Renal cortex interstitium (tissue), 15 donors: ENCODE results near the gene IKZF5. TPM values are rescaled to one million over a fixed set of nuclear protein-coding genes. Genes with fewer than 3 reads are reported as not detected.

Source experiments
- DNase-seq, 11 donors: peaks; one replicate each; pipeline ENCODE4 v3.0.0-alpha.2; 2013; ENCODE audit warnings: low read depth in 9 of 11, low spot score in 4 of 11; ENCODE audit errors: extremely low read depth in 1 of 11
- long read RNA-seq, 16 experiments: transcript quantifications; one replicate each; lab custom pipeline, GENCODE V29; 2026
- polyA plus RNA-seq, 3 donors: library from polyadenylated mRNA; unstranded; fragments of 120-200 nt; gene quantifications; one replicate each; pipeline ENCODE4 v1.2.1, GENCODE V29; 2013; ENCODE audit not compliant: insufficient read length in 3 of 3

The IKZF5 gene, protein sequence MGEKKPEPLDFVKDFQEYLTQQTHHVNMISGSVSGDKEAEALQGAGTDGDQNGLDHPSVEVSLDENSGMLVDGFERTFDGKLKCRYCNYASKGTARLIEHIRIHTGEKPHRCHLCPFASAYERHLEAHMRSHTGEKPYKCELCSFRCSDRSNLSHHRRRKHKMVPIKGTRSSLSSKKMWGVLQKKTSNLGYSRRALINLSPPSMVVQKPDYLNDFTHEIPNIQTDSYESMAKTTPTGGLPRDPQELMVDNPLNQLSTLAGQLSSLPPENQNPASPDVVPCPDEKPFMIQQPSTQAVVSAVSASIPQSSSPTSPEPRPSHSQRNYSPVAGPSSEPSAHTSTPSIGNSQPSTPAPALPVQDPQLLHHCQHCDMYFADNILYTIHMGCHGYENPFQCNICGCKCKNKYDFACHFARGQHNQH
- polyA plus RNA-seq: 10 to 100 TPM; 16.6 to 26.8 (median 21.9) TPM
- long read RNA-seq, donor 1: 0 reads
- long read RNA-seq, donor 2, full-length matches to known transcripts: 1 of 1 reads
- long read RNA-seq, donor 2, partial matches to known transcripts: 0 of 1 reads
- long read RNA-seq, donor 2, other reads (novel, unspliced or antisense): 0 of 1 reads
- long read RNA-seq, donor 3, full-length matches to known transcripts: 6 of 6 reads
- long read RNA-seq, donor 3, partial matches to known transcripts: 0 of 6 reads
- long read RNA-seq, donor 3, other reads (novel, unspliced or antisense): 0 of 6 reads
- long read RNA-seq, donor 4, full-length matches to known transcripts: 4 of 4 reads
- long read RNA-seq, donor 4, partial matches to known transcripts: 0 of 4 reads
- long read RNA-seq, donor 4, other reads (novel, unspliced or antisense): 0 of 4 reads
- long read RNA-seq, donor 5: 0 reads
- long read RNA-seq, donor 6, full-length matches to known transcripts: 5 of 5 reads
- long read RNA-seq, donor 6, partial matches to known transcripts: 0 of 5 reads
- long read RNA-seq, donor 6, other reads (novel, unspliced or antisense): 0 of 5 reads
- long read RNA-seq, donor 7, full-length matches to known transcripts: 5 of 10 reads
- long read RNA-seq, donor 7, partial matches to known transcripts: 0 of 10 reads
- long read RNA-seq, donor 7, other reads (novel, unspliced or antisense): 5 of 10 reads
- long read RNA-seq, donor 8, full-length matches to known transcripts: 8 of 8 reads
- long read RNA-seq, donor 8, partial matches to known transcripts: 0 of 8 reads
- long read RNA-seq, donor 8, other reads (novel, unspliced or antisense): 0 of 8 reads
- long read RNA-seq, donor 9, full-length matches to known transcripts: 5 of 5 reads
- long read RNA-seq, donor 9, partial matches to known transcripts: 0 of 5 reads
- long read RNA-seq, donor 9, other reads (novel, unspliced or antisense): 0 of 5 reads
- long read RNA-seq, donor 10, full-length matches to known transcripts: 7 of 7 reads
- long read RNA-seq, donor 10, partial matches to known transcripts: 0 of 7 reads
- long read RNA-seq, donor 10, other reads (novel, unspliced or antisense): 0 of 7 reads
- long read RNA-seq, donor 11, full-length matches to known transcripts: 3 of 3 reads
- long read RNA-seq, donor 11, partial matches to known transcripts: 0 of 3 reads
- long read RNA-seq, donor 11, other reads (novel, unspliced or antisense): 0 of 3 reads
- long read RNA-seq, donor 12: 0 reads
- long read RNA-seq, donor 13: 0 reads
- long read RNA-seq, donor 14, full-length matches to known transcripts: 4 of 4 reads
- long read RNA-seq, donor 14, partial matches to known transcripts: 0 of 4 reads
- long read RNA-seq, donor 14, other reads (novel, unspliced or antisense): 0 of 4 reads
- long read RNA-seq, donor 15, full-length matches to known transcripts: 4 of 4 reads
- long read RNA-seq, donor 15, partial matches to known transcripts: 0 of 4 reads
- long read RNA-seq, donor 15, other reads (novel, unspliced or antisense): 0 of 4 reads
- long read RNA-seq, donor 16, full-length matches to known transcripts: 12 of 63 reads
- long read RNA-seq, donor 16, partial matches to known transcripts: 44 of 63 reads
- long read RNA-seq, donor 16, other reads (novel, unspliced or antisense): 7 of 63 reads

- DNase-seq: peak; percentile 89 to 98 (median 95)
These were observed at the start of gene IKZF5, which contains the start of gene ACADSB for GRCh38 chr10:123008355-123009104. Gene IKZF5 (minus strand): TSS chr10:123008795. CDS start chr10:122998625, 10,170 bp downstream. Gene ACADSB (plus strand): TSS chr10:123009006. CDS start chr10:123009030, 24 bp downstream.

DNA sequence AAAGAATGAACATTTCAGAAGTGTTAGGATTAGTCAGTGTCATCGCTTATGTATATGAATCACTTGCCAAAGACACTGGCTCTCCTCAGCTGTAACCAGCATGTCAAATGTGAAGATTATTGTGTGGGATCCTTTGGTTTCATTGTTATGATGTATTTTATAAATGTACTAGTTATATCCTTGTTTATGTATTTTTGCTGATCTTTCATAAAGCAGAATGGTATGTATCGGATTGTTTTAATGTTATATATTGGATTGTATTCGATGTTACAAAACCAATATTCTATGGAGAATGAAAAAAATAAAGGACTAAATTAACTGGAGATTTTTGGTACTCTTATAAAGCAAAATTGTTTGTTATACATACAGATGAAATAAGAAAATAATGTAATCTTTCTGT, 49.4 kb upstream of the IKZF5 start:
- no peak for DNase-seq

GRCh38 chr10:123045961-123046731, 37.6 kb upstream of the IKZF5 start:
- DNase-seq: no peak

GRCh38 chr10:123044391-123044790, 35.8 kb upstream of the IKZF5 start:
- DNase-seq: no peak

GRCh38 chr10:123043409-123043925, 34.9 kb upstream of the IKZF5 start:
- peak; percentile 11 to 60 (median 41) for DNase-seq

GRCh38 chr10:123042708-123043408, 34.3 kb upstream of the IKZF5 start:
- no peak for DNase-seq

GRCh38 chr10:123039632-123039930, 31.0 kb upstream of the IKZF5 start:
- DNase-seq: no peak

DNA sequence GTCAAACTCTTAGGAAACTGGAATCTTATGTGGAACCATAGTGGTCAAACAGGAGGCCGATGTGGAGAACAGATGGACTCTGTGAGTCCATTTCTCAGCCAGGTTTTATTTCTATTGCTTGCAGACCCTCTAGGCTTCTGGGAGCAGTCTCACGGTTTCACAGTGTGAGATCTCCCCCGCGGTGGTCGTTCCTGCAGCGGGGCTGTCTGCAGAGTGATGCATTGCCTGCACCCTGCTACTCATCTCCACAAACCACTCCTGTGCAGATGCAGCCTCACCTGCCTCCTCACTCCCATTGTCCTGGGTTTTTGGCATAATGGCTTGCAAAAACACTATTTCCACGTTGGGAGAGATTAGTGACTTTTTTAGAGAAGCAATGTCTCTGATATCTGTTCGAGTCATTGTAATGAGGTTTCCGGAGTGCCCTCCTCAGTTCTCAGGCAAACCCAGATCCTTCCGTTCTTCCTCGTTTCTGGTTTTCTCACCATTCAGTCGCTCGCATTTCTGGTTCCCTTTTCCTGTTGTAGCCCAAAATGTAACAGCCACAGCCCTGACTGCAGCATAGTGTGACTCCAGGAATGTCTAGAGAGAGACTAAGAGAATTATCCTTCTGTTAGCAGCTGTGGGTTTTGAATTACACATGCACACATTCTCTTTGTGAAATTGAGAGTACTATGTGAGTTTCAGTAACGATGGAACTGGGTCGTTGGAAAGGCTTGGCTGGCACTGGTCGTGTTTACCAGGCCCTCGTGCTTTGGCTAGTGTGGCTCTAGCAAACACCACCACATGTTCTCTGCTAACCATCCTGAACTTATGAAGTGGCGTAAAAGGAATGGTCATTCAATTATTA, 30.4 kb upstream of the IKZF5 start:
- DNase-seq: no peak

- DNase-seq: no peak
These were observed 27.0 kb upstream of the IKZF5 start for GRCh38 chr10:123035467-123036086.

DNA sequence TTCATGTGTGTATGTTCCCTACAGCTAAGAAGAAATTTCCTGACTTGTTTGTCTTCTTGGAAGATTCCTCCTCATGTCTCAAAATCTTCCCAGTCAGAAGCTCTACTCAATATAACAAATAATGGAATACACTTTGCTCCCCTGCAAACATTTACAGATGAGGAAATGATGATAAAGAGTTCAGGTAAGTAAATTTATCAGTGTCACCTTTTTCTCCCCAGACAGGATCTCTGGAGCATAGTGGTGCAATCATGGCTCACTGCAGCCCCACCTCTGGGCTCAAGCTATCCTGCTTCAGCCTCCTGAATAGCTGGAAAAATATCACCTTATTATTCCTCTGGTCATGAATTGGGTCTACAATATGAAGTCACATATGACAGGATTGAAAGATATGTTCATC, 25.7 kb upstream of the IKZF5 start:
- no peak for DNase-seq

DNA sequence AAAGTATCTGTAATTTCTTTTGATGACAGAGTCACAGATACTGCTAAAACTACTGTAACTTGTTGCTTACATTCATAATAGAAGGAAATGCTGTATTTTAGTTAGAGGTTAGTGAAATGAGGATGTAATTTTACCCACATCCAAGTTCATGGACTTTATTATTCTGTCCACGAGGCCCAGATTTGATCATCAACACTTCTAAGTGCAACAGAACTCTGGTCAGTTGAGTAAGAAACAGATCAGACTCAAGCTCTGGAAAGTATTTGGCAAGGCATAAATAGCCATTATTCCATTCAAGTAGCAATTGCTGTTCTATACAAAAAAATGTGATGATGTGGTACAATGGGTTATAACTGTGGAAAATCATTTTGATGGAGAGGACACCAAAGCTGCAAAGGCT, 22.5 kb upstream of the IKZF5 start:
- DNase-seq: no peak

DNA sequence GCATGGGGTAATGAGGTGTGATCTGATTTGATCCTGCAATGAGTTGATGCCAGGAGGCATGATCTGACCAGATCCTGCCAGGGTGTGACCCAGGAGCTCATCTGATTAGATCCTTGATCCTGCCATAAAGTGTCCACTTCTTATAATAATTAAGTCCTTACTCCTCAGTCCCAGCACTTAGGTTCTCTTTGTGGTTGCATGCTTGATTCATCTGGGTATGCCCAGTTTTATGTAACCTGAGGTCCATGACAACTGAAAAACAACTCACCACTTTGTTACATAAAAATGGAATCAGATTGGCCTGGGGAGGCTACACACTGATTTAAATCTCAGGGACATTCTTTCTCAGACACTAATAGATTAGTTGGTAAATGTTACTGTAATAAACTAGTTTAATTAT, 19.3 kb upstream of the IKZF5 start:
- DNase-seq: no peak

GRCh38 chr10:123026302-123026701, 17.7 kb upstream of the IKZF5 start:
- DNase-seq: no peak

- no peak for DNase-seq
These were observed 15.9 kb upstream of the IKZF5 start for GRCh38 chr10:123024540-123024939.
